NCI-H1092 (cell line): Measurements from ENCODE around the gene RAX2.
"Not testable (repeated sequence)": the region's sequence is repeated elsewhere in the genome, so short reads cannot be mapped to it uniquely, and the experiment has no call there.

Source experiments
- DNase-seq: peaks from one replicate; lab custom pipeline; 2025; lab: John Stamatoyannopoulos, UW

Gene RAX2

DNA sequence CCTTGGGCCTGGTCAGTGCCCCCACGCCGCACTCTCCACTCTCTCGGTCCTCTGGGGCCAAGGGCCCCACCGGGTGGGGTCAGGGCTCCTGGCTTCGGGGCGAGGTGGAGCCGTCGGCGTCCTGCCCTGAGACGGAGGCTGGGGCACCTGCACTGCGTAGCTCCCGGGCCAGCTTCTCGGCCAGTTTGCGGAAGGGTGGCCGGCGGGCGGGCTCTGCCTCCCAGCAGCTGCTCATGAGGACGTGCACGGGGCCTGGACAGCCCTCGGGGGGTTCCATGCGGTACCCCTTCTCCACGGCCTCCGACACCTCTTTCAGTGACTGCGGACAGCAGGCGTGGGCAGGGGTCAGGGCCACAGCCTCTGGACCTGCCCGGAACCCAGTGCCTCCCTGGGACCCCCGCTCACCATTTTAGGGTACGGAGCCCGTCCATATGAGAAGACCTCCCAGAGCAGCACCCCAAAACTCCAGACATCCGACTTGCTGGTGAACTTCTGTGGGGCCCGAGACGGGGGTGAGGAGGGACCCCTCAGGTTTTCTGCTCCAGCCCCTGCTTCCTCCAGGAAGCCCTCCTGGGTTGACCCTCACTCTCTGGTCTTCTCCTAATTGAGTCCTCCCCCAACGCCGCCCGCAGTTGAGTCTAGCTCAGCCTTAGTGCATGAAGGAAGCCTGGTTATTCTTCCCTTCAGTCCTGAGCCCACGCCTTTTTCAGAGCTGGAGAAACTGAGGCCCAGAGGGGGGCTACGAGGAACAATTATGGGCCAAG lies 6.3 kb upstream of the RAX2 start:
- DNase-seq, result no peak

GRCh38 chr19:3776479-3777040 lies 4.5 kb upstream of the RAX2 start:
- DNase-seq, result no peak

- DNase-seq, result no peak
Observed at GRCh38 chr19:3775831-3776230, 3.8 kb upstream of the RAX2 start.

GRCh38 chr19:3775374-3775711 lies 3.3 kb upstream of the RAX2 start:
- DNase-seq, result no peak

- no peak for DNase-seq
Observed at GRCh38 chr19:3774621-3775373, 2.8 kb upstream of the RAX2 start.

- DNase-seq, result no peak
Observed at GRCh38 chr19:3773814-3774515, 1.9 kb upstream of the RAX2 start.

DNA sequence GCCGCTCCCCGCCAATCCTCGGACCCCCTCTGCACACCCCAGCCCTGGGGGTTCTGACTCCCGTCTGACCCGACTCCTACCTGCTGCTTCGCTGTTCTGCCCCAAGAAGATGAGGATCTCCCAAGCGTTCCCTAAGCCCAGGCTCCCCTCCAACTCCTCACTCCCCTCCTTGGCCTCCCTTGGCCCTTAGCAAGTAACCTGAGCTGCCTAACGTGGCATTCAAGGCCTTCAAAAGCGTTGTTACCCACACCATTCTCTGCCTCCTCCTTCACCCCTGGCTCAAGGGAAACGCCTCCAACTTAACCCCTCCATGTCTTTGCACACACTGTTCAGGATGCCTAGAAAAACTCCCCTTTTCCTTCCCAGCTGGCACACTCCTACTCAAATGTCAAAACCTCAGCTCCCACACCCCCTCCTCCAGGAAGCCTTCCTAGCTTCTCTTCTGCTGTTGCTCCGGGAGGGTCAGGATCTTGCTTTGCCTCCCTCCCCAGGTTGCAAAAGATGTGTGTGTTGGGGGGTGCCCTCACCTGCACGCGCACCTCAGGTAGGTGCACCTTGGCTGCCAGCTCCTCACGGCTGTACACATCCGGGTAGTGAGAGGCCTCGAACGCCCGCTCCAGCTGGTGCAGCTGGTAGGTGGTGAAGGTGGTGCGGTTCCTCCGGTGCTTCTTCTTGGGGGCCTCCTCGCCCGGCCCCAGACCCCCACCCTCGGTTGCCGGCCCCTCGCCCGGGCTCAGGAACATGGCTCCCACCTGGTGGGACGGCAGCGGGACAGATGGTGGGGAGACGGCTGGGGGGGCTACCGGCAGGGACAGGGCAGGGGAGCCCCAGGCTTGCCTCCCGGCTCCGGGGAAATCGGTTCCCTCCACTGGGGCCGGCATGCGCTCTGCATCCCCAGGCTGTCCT lies 775 bp downstream of the RAX2 start:
- no peak for DNase-seq

DNA sequence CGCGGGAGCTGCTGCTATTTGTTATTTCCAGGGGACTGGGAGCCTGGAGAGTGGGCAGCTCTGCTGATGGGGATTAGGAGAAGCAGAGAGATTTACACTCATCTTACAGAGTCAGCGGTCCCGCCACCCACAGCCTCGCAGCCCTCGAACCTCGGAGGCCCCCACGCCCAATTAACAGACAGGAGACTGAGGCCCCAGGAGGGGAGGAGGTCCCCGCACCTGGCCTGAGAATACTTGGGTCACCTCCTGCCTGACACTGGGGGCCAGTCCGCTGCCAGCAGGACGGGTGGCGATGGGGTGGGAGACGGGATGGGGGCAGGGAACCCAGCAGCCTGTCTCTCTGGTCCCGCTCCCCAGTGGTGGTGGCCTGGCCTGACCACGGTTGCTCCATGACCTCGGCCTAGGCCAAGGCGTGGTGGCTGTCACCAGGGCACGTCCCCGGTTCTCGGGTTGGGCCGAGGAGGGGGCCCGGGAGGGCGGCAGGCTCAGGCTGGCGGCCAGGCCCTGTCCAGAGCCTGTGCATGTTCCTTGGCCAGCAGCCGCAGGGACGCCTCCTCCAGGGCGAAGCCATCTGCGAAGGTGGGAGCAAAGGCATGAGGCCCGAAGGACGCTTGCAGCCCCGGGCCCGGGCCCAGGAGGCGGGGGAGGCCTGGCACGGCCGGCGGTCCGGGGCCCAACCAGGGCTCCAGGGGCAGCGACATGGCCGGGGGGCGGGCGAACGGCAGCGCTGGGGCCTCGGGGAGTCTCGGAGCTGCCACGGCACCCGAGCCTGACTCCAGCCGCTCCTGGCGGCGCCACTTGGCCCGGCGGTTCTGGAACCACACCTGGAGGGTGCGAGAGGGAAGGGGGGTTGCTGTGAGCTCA lies 1.7 kb downstream of the RAX2 start:
- DNase-seq, result no peak

GRCh38 chr19:3769494-3769893 lies 2.5 kb downstream of the RAX2 start:
- DNase-seq, result no peak

- no peak for DNase-seq
Observed at GRCh38 chr19:3768748-3769099, 3.3 kb downstream of the RAX2 start.

DNA sequence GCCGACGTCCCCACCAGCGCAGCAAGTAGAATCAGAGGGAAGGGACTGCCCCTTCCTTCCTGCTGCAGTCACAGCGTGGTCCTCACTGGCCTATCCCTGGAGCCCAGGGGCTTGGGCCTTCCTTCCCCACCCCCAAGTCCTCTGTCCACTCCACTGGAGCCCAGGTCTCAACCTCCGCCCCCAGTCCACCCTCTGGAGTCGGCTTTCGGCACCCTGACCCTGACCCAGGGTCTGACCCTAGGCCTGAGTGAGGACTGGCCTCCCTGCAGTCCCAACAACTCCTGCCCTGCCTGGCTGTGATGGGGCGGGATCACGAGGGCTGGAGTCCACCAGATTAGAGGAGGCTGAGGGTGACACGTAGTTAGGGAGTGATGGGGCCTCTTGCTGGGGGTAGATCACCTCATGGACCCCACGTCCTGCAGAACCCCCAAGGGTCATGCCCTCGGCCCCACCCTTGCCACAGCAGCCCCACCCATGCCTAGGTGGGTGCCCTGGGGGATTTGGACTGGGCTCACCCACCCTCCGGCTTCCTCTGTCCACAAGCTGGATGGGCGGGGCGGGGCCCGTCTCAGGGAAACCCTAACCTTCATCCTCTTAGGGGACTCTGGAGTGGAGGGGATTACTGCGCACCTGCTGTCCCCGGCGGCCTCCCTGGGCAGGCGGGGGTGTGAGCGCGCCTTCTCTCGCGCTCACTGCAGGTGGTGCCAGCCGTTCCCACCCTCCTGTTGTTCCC lies 3.8 kb downstream of the RAX2 start:
- DNase-seq, result no peak

DNA sequence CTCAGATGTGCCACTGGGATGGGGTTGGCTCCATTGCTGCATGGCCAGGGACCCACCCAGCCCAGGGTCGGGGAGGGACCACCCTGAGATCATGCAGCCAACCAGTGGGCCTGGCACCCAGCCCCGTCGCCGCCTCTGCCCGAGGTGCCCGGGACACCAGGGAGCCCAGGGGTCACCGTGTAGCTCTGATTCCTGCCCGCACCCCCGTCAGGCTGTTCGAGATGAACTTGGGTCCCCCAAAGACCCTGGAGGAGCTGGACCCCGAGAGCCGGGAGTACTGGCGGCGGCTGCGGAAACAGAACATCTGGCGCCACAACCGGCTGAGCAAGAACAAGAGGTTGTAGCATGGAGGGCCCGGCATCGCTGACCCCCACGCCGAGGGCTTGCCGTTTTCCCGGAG lies 5.0 kb downstream of the RAX2 start:
- DNase-seq, result no peak

GRCh38 chr19:3766520-3766919 lies 5.5 kb downstream of the RAX2 start:
- no peak for DNase-seq

GRCh38 chr19:3765757-3766156 lies 6.3 kb downstream of the RAX2 start:
- DNase-seq, result not testable (repeated sequence)

- no peak for DNase-seq
Observed at GRCh38 chr19:3765121-3765520, 6.9 kb downstream of the RAX2 start.

DNA sequence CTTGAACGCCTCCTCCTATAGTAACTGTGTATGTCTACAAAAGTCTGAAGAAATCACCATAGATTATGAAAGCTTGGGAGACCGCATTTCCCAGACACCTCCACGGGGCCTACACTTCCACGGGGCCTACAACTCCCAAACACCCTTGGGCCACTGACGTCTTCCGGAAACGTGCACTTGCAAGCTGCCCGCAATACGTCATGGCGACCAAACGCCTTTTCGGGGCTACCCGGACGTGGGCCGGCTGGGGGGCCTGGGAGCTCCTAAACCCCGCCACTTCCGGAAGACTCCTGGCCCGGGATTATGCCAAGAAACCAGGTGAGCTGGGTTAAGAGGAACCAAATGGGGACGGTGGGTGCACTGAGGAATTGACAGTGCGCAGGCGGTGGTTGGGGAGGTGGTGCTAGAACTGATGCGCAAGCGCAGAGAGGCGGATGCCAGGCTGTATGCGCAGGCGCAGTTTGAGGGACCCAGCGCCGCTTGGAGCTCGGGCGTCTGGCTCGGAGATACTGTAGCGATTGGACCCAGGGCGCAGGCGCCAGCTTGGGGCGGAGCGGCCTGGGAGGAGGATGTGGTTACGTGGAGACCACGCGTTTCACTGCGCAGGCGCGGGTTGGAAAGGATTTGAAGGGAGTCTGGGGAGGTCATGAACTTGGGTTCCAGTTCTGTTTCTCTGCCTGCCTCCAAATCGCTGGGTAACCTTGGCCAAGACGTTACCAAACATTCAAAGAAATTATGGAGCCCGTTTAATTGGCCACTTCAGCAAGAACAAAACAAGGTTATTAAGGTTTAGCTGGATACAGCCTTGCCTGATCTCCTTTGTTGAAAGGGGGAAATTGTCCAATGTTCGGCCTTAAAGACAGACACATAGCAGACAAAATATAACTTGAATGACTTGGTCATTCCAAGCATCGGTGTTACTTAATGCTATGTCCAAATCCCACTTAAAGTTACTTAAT lies 9.2 kb downstream of the RAX2 start, which contains the start of gene MRPL54:
Gene MRPL54 (plus strand): TSS at position 182 of the 959 bp plus-strand sequence. CDS start 19 bp downstream, at position 201.
- peak; percentile 98 for DNase-seq

GRCh38 chr19:3762130-3762473 lies 9.9 kb downstream of the RAX2 start:
- no peak for DNase-seq

DNA sequence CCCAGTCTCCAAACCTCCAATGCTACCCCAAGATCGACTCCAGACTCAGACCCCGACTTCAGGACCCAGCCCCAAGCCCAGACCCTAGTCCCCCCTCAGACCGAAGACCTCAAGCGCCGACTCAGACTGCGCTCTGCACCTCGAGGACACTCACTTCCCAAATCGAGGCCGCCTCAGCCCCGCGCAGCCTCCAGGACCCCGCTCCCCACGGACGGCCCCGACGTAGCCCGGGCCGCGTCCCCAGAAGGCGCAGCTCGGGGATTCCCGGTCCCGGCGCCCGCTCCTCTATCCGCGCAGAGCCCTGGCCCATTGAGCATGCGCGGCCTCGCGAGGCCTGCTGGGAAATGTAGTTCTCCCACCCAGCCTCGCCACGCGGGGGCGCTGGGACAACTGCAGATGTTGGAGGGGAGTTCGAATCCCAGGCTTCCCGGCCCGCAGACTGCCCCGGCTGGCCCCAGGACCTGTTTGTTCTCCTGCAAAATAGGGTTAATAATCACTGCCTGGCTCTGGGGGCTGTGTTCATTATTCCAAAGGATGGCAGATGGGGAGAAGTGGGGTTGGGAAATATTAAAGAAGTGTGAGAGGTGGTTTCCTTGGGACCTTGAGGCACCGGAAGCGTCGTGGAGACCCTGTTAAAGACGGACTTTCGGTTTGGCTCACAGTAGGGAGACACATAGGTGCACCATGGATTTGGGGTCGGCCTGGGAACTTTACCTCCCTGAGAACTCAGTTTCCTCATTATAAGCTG lies 10.5 kb downstream of the RAX2 start, which contains the start of gene APBA3:
Gene APBA3 (minus strand): TSS at position 311 of the 748 bp plus-strand sequence. CDS start 1,428 bp downstream, outside the sequence.
- DNase-seq, result peak; percentile 78
